ENCODE measurements around the gene MB.

DNA sequence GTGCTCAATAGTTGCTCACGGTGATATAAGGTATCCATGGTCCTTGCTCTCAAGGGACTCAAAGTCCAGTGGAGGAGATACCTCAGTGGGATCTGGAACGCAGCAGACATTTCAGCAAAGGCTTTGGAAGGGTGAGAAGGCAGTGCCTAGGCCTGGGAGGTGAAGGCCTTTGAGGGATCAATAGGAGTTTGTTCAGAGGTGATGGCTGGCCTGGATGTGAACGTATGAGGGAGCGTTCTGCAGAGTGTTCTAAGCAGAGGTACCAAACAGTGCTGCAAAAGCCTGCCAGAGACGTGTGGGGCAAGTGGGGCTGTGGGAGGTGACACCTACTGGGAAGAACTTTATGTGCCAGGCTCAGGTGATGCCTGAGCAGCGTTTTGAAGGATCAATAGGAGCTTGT is 7.4 kb upstream of the MB start:
- TF ChIP-seq NR2F2 (IDR thresholded peaks at IDR 0.05) = no peak
- TF ChIP-seq, protein P1, sequence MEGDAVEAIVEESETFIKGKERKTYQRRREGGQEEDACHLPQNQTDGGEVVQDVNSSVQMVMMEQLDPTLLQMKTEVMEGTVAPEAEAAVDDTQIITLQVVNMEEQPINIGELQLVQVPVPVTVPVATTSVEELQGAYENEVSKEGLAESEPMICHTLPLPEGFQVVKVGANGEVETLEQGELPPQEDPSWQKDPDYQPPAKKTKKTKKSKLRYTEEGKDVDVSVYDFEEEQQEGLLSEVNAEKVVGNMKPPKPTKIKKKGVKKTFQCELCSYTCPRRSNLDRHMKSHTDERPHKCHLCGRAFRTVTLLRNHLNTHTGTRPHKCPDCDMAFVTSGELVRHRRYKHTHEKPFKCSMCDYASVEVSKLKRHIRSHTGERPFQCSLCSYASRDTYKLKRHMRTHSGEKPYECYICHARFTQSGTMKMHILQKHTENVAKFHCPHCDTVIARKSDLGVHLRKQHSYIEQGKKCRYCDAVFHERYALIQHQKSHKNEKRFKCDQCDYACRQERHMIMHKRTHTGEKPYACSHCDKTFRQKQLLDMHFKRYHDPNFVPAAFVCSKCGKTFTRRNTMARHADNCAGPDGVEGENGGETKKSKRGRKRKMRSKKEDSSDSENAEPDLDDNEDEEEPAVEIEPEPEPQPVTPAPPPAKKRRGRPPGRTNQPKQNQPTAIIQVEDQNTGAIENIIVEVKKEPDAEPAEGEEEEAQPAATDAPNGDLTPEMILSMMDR (IDR thresholded peaks at IDR 0.05; ENCODE audit: low read depth, low read length, missing input control) = no peak
- TF ChIP-seq SP1 (IDR thresholded peaks at IDR 0.05) = no peak

Data from liver (tissue), 3 donors.